Prostate gland (tissue), 2 donors: Measurements from ENCODE around the gene ANKRD40. TPM values are rescaled to one million over a fixed set of nuclear protein-coding genes. Genes with fewer than 3 reads are reported as not detected.
"Not testable (repeated sequence)": the region's sequence is repeated elsewhere in the genome, so short reads cannot be mapped to it uniquely, and the experiment has no call there.

Experiments used
- DNase-seq: peaks from one replicate; pipeline ENCODE4 v3.0.0-alpha.2; 2019; ENCODE audit warnings: low spot score
- H3K27ac ChIP-seq, 2 donors: fragments of 200-600 bp; sonication (generic); 2 replicates each; pipeline ENCODE4 v1.5.1; 2017 to 2019
- H3K27me3 ChIP-seq: fragments of 200-600 bp; sonication (generic); replicated peaks from 2 replicates; pipeline ENCODE4 v1.5.1; 2019; ENCODE audit not compliant: insufficient read depth
- H3K36me3 ChIP-seq, 2 donors: fragments of 200-600 bp; sonication (generic); 1 replicate in 1 of 2; 2 replicates in 1 of 2; pipeline versions ENCODE4 v1.5.1 to v1.8.1; 2017 to 2019
- H3K4me1 ChIP-seq: fragments of 200-600 bp; sonication (generic); replicated peaks from 2 replicates; pipeline ENCODE4 v1.5.1; 2019
- H3K4me3 ChIP-seq, 2 donors: fragments of 200-600 bp; sonication (generic); 2 replicates each; pipeline ENCODE4 v1.5.1; 2017 to 2019
- H3K9me3 ChIP-seq: fragments of 200-600 bp; sonication (generic); 2 replicates; pipeline ENCODE4 v1.5.1; 2017
- CTCF ChIP-seq, 4 experiments: fragments of 200-600 bp in 2 of 4; fragments of 450-650 bp in 2 of 4; sonication (generic) in 2 of 4; IDR thresholded peaks; 1 replicate in 3 of 4; 2 replicates in 1 of 4; pipeline ENCODE4 v1.5.1; 2016 to 2019; ENCODE audit warnings: antibody characterized with exemption in 4 of 4, mild to moderate bottlenecking in 2 of 4, moderate library complexity in 2 of 4
- POLR2A ChIP-seq: fragments of 450-650 bp; IDR thresholded peaks from one replicate; pipeline ENCODE4 v1.6.1; 2016; ENCODE audit warnings: antibody characterized with exemption, mild to moderate bottlenecking
- POLR2AphosphoS5 ChIP-seq: sonication (generic); formaldehyde crosslinking; IDR thresholded peaks from one replicate; pipeline ENCODE4 v1.6.1; 2017; ENCODE audit warnings: antibody characterized with exemption
- WGBS: methylation state at CpG from one replicate; pipeline ENCODE4 v1.1.5; 2018; 5-methylcytosine and 5-hydroxymethylcytosine counted together
- intact Hi-C: fragments of 100-400 bp; cut with DNase I; formaldehyde crosslinking; loops from one replicate; pipeline ENCODE4 v1.14.2; 2022
- total RNA-seq, 2 donors: library from RNA; depleted of rRNA; stranded (reverse); fragments of >200 nt; gene quantifications; one replicate each; pipeline ENCODE4 v1.1.0, GENCODE V29; 2016

ANKRD40 gene
- total RNA-seq, 2 donors from 2014 or later, result 31.2 to 36.0 TPM

- TF ChIP-seq POLR2A, result no peak
- TF ChIP-seq CTCF (IDR thresholded peaks at IDR 0.05), result no peak
- TF ChIP-seq POLR2AphosphoS5, result no peak
- Histone ChIP-seq H3K4me3 (no peak overlapping the region), H3K27ac (no peak overlapping the region), H3K4me1 (peaks cover 3% of the 10 kb centered on the region), H3K36me3 (no peaks in the 10 kb centered on the region), H3K27me3 (no peaks in the 10 kb centered on the region), H3K9me3 (no peaks in the 10 kb centered on the region)
- DNase-seq, result no peak
- 93% methylated on average over 28 of the region's 28 CpGs for WGBS
- intact Hi-C loops, result loop anchor here (5.0 kb wide), 2 partner anchors 51 to 136 kb away; partner anchors contain the start of genes ABCC3 and SPATA20
These were observed 24.1 kb downstream of the ANKRD40 start for GRCh38 chr17:50683434-50684287.

GRCh38 chr17:50682938-50683337 is 24.8 kb downstream of the ANKRD40 start:
- no peak overlapping the region for H3K27ac ChIP-seq
- intact Hi-C loops, result loop anchor here (5.0 kb wide), 2 partner anchors 51 to 136 kb away; partner anchors contain the start of genes ABCC3 and SPATA20
- DNase-seq, result no peak
- H3K36me3 ChIP-seq, result no peaks in the 10 kb centered on the region
- TF ChIP-seq CTCF (IDR thresholded peaks at IDR 0.05) (no peak), POLR2AphosphoS5 (no peak), POLR2A (no peak)
- 96% methylated on average over 3 of the region's 3 CpGs for WGBS
- no peaks in the 10 kb centered on the region for H3K9me3 ChIP-seq
- H3K4me1 ChIP-seq, result peaks cover 3% of the 10 kb centered on the region
- H3K27me3 ChIP-seq, result no peaks in the 10 kb centered on the region
- H3K4me3 ChIP-seq, result no peak overlapping the region

- H3K27me3 ChIP-seq, result no peaks in the 10 kb centered on the region
- H3K9me3 ChIP-seq, result no peaks in the 10 kb centered on the region
- H3K4me3 ChIP-seq, result no peak overlapping the region
- no peaks in the 10 kb centered on the region for H3K36me3 ChIP-seq
- intact Hi-C loops, result loop anchor here (5.0 kb wide), 2 partner anchors 50 to 135 kb away; partner anchors contain the start of genes ABCC3 and SPATA20
- peaks cover 3% of the 10 kb centered on the region for H3K4me1 ChIP-seq
- no peak for DNase-seq
- TF ChIP-seq POLR2A (no peak), CTCF (IDR thresholded peaks at IDR 0.05) (no peak), POLR2AphosphoS5 (no peak)
- WGBS, result 82% methylated on average over 3 of the region's 3 CpGs
- no peak overlapping the region for H3K27ac ChIP-seq
These were observed 25.3 kb downstream of the ANKRD40 start for GRCh38 chr17:50682441-50682840.

DNA sequence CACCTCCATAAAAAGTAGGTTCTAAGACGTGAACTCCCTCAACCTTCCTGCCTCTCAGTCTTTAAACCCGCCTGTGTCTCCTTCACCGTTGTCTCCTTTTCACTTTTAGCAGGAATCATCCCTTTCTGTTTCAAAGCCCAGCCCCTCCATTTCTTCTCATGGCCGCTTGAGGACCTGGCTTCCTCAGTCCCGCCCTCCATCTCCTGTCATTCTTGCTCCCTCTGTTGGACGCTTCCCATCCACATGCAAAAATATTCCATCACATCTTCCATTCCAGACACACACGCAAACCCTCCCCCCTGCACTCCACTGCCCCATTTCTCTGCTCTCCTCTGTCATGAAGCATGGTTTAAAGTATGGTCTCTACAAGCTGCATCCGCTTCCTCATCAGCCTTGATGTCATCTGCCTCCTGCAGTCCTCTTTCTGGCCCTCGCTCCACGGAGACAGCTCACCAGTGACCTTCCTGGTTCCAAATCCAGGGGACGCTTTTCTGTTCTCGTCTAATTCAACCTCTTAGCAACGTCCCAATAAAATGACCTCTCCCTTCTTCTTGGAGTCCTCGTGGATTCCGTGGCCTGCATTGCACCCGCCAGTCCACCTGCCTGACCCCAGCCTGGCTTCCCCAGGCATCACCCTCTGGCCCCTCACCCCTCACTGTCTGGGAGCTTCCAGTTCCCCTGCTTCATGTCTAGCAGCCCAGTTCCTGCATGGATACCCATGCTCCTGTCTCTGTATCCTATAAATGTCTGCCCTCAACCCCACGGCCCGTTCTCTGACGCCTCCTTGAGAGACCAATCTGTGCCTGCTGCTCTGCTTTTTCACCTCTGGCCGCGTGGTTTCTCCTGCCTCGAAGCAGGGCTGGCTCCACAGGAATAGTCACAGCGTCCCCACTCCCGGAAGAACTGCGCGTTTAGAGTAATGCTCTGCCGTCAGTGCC is 26.2 kb downstream of the ANKRD40 start:
- peak; percentile 58 for DNase-seq
- Histone ChIP-seq H3K4me1 (no peaks in the 10 kb centered on the region), H3K4me3 (no peak overlapping the region), H3K27ac (no peak overlapping the region), H3K27me3 (no peaks in the 10 kb centered on the region), H3K36me3 (no peaks in the 10 kb centered on the region), H3K9me3 (no peaks in the 10 kb centered on the region)
- WGBS, result 55% methylated on average over 27 of the region's 27 CpGs
- intact Hi-C loops, result loop anchor here (5.0 kb wide), 2 partner anchors 49 to 134 kb away; partner anchors contain the start of genes ABCC3 and SPATA20
- no peak for TF ChIP-seq POLR2A
- peak; percentile 50 for TF ChIP-seq POLR2AphosphoS5
- peak; percentile 20 to 77 (median 51) for TF ChIP-seq CTCF (IDR thresholded peaks at IDR 0.05)

DNA sequence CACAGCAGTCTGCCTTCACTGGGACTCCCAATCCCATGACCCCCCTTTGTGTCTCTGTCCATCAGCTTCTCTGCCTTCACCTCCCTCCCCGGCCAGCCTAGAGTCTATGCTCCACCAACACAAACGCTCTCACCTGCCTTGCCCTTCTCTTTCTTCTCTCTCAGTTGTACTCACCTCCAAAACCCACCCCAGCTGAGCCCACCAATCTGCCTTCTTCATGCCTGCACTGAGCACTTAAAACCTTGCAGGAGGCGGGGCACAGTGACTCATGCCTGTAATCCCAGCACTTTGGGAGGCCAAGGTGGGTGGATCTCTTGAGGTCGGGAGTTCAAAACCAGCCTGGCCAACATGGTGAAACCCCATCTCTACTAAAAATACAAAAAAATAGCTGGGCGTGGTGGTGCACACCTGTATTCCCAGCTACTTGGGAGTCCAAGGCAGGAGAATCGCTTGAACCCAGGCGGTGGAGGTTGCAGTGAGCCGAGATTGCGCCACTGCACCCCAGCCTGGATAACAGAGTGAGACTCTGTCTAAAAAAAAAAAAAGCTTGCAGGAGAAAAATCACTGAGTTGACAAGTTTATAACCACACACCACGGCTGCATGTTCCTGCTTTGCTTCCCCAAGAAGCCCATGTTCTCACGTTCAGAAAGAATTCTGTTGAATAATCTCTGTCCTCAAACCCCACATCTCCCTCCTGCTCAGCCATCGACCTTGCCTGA is 27.0 kb downstream of the ANKRD40 start:
- not testable (repeated sequence) for H3K4me1 ChIP-seq, DNase-seq, H3K4me3 ChIP-seq, H3K36me3 ChIP-seq, H3K9me3 ChIP-seq, H3K27me3 ChIP-seq, H3K27ac ChIP-seq
- WGBS, result 59% methylated on average over 12 of the region's 12 CpGs
- intact Hi-C loops, result loop anchor here (5.0 kb wide), 2 partner anchors 48 to 133 kb away; partner anchors contain the start of genes ABCC3 and SPATA20
